Right renal cortex interstitium (tissue), 3 donors: ENCODE measurements around the gene ADGRD1. TPM values are rescaled to one million over a fixed set of nuclear protein-coding genes. Genes with fewer than 3 reads are reported as not detected.

Source experiments
- DNase-seq, 3 donors: peaks; one replicate each; pipeline ENCODE4 v3.0.0-alpha.2; 2013; ENCODE audit warnings: low read depth in 3 of 3, low spot score in 2 of 3
- polyA plus RNA-seq, 3 donors: library from polyadenylated mRNA; unstranded; fragments of 120-200 nt; gene quantifications; one replicate each; pipeline ENCODE4 v1.2.1, GENCODE V29; 2013; ENCODE audit not compliant: insufficient read length in 3 of 3

Gene ADGRD1
- polyA plus RNA-seq, 3 donors = 12.5 to 15.5 (median 14.5) TPM

- no peak for DNase-seq
These were observed 64.4 kb downstream of the ADGRD1 start for GRCh38 chr12:131018019-131018620.

GRCh38 chr12:131018808-131019397 is 65.2 kb downstream of the ADGRD1 start:
- no peak for DNase-seq

- no peak for DNase-seq
These were observed 66.8 kb downstream of the ADGRD1 start for GRCh38 chr12:131020326-131021153.

- no peak for DNase-seq
These were observed 67.4 kb downstream of the ADGRD1 start for GRCh38 chr12:131021154-131021541.

GRCh38 chr12:131024026-131024425 is 70.3 kb downstream of the ADGRD1 start:
- no peak for DNase-seq

- DNase-seq = no peak
These were observed 71.0 kb downstream of the ADGRD1 start for GRCh38 chr12:131024721-131025120.

- no peak for DNase-seq
These were observed 71.5 kb downstream of the ADGRD1 start for GRCh38 chr12:131025234-131025633.

GRCh38 chr12:131025939-131026702 is 72.4 kb downstream of the ADGRD1 start:
- DNase-seq = no peak

GRCh38 chr12:131026754-131027153 is 73.0 kb downstream of the ADGRD1 start:
- no peak for DNase-seq

- DNase-seq = no peak
These were observed 73.6 kb downstream of the ADGRD1 start for GRCh38 chr12:131027264-131027663.

GRCh38 chr12:131027876-131028586 is 74.3 kb downstream of the ADGRD1 start:
- DNase-seq = no peak

GRCh38 chr12:131028587-131029338 is 75.1 kb downstream of the ADGRD1 start:
- no peak for DNase-seq

- no peak for DNase-seq
These were observed 77.0 kb downstream of the ADGRD1 start for GRCh38 chr12:131030472-131031328.

GRCh38 chr12:131032082-131032750 is 78.5 kb downstream of the ADGRD1 start:
- no peak for DNase-seq

GRCh38 chr12:131033486-131033885 is 79.8 kb downstream of the ADGRD1 start:
- DNase-seq = no peak

GRCh38 chr12:131033886-131034482 is 80.3 kb downstream of the ADGRD1 start:
- DNase-seq = no peak

- no peak for DNase-seq
These were observed 81.0 kb downstream of the ADGRD1 start for GRCh38 chr12:131034631-131035244.
